ENCODE data around the gene OPCML.

The OPCML gene

GRCh38 chr11:133019545-133020371 is 512.5 kb downstream of the OPCML start:
- no peak overlapping the region for H3K4me3 ChIP-seq (ENCODE audit: low read depth, low read length)
- TF ChIP-seq, protein P1, sequence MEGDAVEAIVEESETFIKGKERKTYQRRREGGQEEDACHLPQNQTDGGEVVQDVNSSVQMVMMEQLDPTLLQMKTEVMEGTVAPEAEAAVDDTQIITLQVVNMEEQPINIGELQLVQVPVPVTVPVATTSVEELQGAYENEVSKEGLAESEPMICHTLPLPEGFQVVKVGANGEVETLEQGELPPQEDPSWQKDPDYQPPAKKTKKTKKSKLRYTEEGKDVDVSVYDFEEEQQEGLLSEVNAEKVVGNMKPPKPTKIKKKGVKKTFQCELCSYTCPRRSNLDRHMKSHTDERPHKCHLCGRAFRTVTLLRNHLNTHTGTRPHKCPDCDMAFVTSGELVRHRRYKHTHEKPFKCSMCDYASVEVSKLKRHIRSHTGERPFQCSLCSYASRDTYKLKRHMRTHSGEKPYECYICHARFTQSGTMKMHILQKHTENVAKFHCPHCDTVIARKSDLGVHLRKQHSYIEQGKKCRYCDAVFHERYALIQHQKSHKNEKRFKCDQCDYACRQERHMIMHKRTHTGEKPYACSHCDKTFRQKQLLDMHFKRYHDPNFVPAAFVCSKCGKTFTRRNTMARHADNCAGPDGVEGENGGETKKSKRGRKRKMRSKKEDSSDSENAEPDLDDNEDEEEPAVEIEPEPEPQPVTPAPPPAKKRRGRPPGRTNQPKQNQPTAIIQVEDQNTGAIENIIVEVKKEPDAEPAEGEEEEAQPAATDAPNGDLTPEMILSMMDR (IDR thresholded peaks at IDR 0.05; ENCODE audit: borderline replicate concordance, insufficient read depth, low read depth, low read length), result no peak

- no peak overlapping the region for H3K4me3 ChIP-seq (ENCODE audit: low read depth, low read length)
- TF ChIP-seq, protein P1 (IDR thresholded peaks at IDR 0.05; ENCODE audit: borderline replicate concordance, insufficient read depth, low read depth, low read length), result no peak
These were observed 516.8 kb downstream of the OPCML start for GRCh38 chr11:133015457-133015856.

- TF ChIP-seq, protein P1 (IDR thresholded peaks at IDR 0.05; ENCODE audit: borderline replicate concordance, insufficient read depth, low read depth, low read length), result no peak
- no peak overlapping the region for H3K4me3 ChIP-seq (ENCODE audit: low read depth, low read length)
These were observed 518.0 kb downstream of the OPCML start for GRCh38 chr11:133014337-133014736.

DNA sequence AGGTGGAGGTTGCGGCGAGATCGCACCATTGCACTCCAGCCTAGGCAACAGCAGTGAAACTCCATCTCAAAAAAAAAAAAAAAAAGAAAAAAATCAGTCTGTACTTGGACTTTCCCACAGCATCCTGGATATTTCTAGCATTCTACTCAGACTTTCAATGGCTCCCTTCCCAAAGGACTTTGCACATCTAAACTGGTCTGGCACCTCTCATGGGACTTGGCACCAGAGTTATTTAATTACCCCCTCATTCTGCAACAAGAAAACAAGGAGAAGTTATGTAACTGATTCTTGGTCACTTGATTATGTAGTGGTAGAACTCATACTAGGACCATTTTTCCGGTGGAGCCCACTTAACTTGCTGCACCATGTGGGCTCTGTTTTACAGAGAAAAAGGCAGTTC is 519.5 kb downstream of the OPCML start:
- no peak overlapping the region for H3K4me3 ChIP-seq (ENCODE audit: low read depth, low read length)
- TF ChIP-seq, protein P1 (IDR thresholded peaks at IDR 0.05; ENCODE audit: borderline replicate concordance, insufficient read depth, low read depth, low read length), result no peak

DNA sequence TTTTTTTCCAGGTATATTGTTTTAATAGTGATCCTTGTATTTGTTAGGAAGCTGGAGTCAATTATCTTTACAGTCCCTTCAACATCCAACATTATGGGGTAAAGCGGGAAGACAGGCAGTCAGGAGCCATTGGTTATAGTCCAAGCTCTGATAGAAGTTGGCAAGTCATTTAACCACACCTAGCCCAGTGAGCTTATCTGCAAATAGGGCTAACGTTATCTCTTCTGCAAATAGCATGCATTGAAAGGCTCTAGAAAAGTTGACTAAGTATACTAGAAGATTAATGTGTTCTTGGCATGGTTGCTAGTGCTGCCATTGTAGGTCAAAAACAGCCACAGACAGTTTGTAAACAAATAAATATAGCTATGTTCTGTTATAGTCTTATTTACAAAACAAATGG is 520.7 kb downstream of the OPCML start:
- TF ChIP-seq, protein P1 (IDR thresholded peaks at IDR 0.05; ENCODE audit: borderline replicate concordance, insufficient read depth, low read depth, low read length), result no peak

DNA sequence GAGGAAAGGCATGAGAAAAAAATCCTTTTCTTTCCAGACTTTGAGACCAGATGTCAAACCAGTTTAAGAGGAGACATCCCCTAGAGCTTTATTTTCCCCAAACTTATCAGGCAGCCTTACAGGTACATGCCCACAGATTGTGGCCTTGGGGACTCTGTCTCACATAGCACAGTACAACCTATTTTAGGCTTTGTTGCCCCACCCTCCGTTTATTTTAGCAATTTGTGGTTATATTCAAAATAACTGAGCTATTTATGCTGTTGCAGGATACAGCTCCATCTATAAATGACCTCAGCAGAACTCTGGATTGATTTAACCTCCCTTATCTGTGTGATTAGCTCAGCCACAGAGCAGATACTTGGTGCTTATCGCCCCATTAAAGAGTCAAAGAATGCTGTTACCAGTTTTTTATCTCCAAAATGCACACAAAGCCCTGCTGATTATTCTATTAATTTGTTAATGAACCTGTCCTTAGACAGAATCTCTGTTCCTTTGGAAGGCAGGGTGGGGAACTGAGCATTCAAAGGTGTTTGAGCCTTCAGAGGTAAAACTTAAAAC is 525.2 kb downstream of the OPCML start:
- TF ChIP-seq, protein P1 (IDR thresholded peaks at IDR 0.05; ENCODE audit: borderline replicate concordance, insufficient read depth, low read depth, low read length), result no peak

More for the DNA sequence above, 520.7 kb downstream of the OPCML start:
- no peak overlapping the region for H3K4me3 ChIP-seq (ENCODE audit: low read depth, low read length)

GRCh38 chr11:133004369-133004768 is 527.9 kb downstream of the OPCML start:
- H3K4me3 ChIP-seq (ENCODE audit: low read depth, low read length), result no peak overlapping the region
- TF ChIP-seq, protein P1 (IDR thresholded peaks at IDR 0.05; ENCODE audit: borderline replicate concordance, insufficient read depth, low read depth, low read length), result no peak

More for the DNA sequence above, 525.2 kb downstream of the OPCML start:
- no peak overlapping the region for H3K4me3 ChIP-seq (ENCODE audit: low read depth, low read length)
